HL-60/S4 treated with retinoic acid at 250 ng/mL for 4 days and 3 days (cell line): ENCODE data around the gene ACAN.

Source experiments
- in situ Hi-C: fragments of 300-500 bp; cut with MboI; formaldehyde crosslinking; loops from 2 replicates; pipeline ENCODE4 v1.7.0; 2022; ENCODE audit warnings: low sequenced_read_pairs

The ACAN gene

DNA sequence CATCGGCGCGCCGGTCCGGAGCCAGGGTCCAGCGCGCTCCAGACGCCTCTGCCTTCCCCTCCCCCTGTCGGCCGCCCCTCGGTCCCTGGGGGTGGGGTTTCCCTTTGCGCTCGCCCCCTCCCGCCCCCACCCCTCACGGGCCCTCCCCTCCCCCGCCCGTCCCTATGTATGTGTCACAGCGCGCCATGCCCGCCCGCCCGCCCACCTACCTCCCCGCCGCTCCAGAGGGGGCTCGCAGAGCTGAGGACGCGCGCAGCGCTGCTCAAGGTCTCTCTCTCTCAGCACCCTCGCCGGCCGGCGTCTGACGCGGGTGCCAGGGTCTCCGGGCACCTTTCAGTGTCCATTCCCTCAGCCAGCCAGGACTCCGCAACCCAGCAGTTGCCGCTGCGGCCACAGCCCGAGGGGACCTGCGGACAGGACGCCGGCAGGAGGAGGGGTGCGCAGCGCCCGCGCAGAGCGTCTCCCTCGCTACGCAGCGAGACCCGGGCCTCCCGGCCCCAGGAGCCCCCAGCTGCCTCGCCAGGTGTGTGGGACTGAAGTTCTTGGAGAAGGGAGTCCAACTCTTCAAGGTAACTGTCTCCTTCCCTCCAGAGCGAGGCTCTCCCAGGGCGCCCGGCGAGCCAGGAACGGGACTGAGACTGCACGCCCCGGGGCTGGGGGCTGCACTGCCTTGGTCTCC is at the start of gene ACAN:
ACAN (plus strand) TSS at position 196 of the 679 bp plus-strand sequence. CDS start 32,771 bp downstream, outside the sequence.
- in situ Hi-C loops, result no loop called here

GRCh38 chr15:88756521-88756920 is 46.7 kb upstream of the ACAN start:
- in situ Hi-C loops, result no loop called here

DNA sequence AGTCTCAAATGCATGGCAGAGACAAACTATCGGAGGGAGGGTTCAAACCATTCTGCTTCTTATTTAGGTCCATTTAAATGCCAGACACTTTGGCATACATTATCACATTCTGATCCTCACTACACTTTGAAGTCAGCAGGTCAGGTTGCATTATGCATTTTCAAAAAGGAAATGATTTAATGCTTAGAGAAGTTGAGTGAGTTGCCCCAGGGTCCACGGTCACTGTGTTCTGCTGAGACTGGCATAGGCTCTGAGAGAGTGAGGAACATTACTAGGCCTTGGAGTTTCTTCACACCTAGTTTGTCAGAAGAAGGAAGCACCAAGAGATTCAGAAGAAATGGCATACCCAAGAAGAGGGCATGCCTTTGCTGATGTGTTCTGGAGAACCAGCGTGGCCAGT is 46.3 kb upstream of the ACAN start:
- in situ Hi-C loops, result no loop called here

DNA sequence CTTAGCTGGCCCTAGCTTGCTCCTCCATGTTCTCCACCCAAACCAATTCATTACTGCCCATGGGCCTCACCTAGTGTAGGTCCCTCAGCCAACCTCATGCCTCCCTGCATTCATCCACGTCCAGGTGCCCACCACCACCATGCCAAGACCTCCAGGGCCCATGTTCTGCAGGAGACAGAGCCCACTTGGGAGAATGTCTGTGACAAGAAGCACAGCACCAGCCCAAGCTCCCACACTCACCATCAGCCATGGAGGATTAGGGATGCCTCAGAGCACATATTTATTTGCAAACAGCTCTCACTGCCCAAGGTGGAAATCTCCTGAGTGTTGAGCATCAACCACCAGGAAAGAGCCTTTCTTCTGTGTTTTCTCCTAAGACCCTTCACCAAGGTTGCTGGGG is 43.4 kb upstream of the ACAN start:
- in situ Hi-C loops, result no loop called here

GRCh38 chr15:88764448-88764847 is 38.8 kb upstream of the ACAN start:
- in situ Hi-C loops, result no loop called here

DNA sequence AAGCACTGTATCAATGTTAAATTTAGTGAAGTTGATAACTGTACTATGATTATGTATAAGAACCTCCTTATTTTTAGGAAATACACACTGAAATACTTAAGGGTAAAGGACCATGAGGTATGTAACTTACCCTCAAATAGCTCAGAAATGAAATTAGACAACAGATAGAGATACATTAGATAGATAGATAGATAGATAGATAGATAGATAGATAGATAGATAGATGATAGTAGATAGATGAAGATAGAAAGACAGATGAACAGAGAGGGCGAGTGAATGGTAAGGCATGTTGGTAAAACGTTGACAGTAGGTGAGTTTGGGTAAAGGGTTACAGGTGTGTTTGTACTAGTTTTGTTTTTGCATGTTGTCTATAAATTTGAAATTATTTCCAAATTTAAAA is 38.0 kb upstream of the ACAN start:
- in situ Hi-C loops, result no loop called here

GRCh38 chr15:88769161-88769971 is 33.9 kb upstream of the ACAN start:
- in situ Hi-C loops, result no loop called here

- in situ Hi-C loops, result no loop called here
Measured at GRCh38 chr15:88775776-88776175, 27.5 kb upstream of the ACAN start.

DNA sequence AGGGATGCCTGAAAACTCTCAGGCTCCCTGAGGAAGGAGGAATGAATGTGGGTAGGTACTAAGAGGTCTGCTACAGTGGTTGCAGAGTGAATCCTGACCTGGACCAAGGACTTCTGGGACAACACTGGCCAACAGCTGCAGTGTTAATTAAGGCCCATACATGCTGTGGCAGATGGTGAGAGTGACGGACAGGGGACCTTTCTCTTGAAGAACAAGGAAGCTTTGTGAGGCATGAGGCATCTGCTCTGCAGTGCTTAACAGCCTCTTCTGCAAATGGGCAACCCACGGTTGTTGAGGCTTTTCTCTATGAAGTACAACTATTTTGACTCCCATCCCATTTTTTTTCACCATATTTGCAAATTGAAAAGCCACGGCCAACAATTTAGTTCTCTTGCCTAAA is 26.6 kb upstream of the ACAN start:
- in situ Hi-C loops, result no loop called here

DNA sequence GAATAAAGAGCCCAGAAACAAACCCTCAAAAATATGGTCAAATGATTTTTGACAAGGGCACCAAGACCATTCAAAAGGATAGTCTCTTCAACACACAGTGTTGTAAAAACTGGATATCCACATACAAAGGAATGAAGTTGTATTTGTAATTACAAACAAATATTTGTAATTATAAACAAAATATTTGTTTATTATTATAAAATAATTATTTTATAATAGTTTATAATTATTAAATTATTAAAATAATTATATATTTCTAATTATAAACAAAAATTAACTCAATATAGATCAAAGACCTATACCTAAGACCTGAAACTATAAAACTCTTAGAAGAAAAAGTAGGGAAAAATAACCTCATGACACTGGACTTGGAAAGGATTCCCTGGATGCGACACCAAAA is 23.3 kb upstream of the ACAN start:
- in situ Hi-C loops, result no loop called here

DNA sequence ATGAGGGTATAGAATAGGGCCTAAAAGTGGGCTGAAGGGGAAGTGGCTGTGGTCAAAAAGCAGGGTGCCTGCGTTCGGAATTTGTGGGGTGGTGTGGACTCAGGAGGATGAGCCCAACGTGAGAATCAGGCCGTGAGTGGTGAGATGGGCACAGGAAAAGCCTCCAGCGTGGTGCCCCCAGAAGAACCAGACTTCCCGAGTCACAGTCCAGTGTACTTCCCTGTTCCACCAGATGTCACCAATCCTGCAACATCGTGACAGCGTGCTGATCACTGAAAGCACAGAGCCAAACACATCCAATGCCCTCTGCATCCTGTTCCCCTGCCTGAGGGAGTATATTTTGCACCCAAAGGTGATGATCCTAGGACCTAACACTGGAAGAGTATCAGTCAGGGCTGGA is 20.8 kb upstream of the ACAN start:
- in situ Hi-C loops, result no loop called here

GRCh38 chr15:88785217-88785616 is 18.0 kb upstream of the ACAN start:
- in situ Hi-C loops, result no loop called here

- in situ Hi-C loops, result no loop called here
Measured at GRCh38 chr15:88788036-88788435, 15.2 kb upstream of the ACAN start.

DNA sequence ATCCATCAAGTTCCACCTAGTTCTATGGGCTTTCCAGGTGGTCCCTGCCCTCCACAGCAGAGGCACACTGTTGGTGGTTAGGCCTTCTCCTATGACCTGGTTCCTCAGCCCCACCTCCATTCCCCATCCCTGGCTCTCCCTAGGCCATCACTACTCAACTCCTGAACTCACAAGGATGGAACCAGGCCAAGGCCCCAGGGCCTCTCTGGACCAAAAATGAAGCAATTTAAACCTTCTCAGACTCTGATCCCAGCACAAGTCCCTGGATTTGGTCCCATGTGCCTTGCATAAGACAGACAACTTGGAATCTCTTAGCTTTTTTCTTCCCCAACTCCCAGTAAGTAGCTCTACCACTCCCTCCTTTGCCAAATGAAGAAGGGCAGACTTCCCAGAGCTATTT is 14.4 kb upstream of the ACAN start:
- in situ Hi-C loops, result no loop called here

GRCh38 chr15:88790486-88790885 is 12.8 kb upstream of the ACAN start:
- in situ Hi-C loops, result no loop called here

DNA sequence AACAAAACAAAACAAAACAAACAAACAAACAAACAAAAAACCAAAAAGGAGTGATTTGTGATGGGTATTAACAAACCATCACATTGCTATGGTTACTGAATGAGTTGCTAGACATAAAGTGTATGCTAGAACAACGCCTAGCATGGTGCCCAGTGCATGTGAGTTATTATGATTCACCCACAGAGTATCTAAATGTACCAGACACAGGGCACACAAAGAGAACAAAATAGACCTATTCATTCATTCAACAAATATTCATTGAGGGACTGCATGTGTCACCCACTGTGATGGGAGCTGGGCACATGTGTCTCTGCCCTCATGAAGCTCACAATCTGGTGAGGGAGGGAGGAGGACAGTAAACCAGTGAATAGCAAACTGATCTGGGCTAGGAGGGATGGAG is 11.6 kb upstream of the ACAN start:
- in situ Hi-C loops, result no loop called here

- in situ Hi-C loops, result no loop called here
Measured at GRCh38 chr15:88792342-88793282, 10.6 kb upstream of the ACAN start.

DNA sequence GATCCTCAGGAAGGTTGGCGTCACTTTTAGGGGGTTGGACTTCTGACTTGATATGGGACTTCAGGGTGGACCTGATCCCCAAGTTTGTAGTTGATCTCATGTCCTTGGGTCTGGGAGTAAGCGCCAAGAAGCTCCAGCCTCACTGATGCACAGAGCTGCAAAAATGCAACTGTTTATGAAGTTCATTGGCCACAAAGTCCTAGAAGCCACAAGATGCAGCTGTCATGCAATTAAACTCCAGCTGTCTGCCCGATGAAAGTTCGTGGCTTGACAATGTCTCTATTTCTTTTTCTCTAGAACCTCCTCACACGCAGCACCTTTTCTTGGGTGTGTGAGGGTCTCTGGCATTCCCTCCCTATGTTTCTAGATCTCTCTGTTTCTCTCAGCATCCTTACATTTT is 9.2 kb upstream of the ACAN start:
- in situ Hi-C loops, result no loop called here

- in situ Hi-C loops, result no loop called here
Measured at GRCh38 chr15:88797663-88798339, 5.4 kb upstream of the ACAN start.

DNA sequence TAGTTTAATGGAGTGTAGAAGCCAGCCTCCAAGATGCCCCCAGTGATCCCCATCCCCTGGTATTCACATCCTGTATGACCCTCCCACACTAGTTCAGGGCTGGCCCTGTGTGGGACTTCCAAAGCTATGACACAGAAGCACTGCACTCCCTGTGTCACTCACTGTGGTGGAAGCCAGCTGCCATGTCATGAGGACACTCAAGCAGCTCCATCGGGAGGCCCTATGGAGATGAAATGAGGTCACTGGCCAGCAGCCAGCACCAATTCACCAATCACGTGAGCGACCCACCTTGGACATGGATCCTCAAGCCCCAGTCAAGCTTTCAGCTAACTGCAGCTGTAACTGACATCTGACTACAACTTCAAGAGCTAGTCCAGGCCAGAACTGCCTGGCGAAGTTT is 3.9 kb upstream of the ACAN start:
- in situ Hi-C loops, result no loop called here

DNA sequence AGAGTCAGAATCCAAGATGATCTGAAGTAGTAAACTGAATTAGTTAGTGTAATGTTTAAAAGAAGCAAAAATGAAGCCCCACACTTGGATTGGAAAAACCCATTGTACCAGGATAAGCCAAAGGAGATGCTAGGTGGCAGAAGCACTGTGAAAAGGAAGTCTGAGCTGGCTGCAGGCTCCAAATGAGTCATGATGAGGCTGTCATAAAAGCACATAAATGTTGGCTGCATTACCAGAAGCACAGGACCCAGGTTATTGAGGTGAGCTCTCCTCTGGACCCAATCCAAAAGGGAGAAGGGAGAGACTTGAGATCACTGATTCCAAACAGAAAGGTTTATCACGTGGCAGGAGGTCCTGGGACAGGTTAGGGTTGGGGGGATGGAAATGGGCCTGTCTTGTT is 3.2 kb upstream of the ACAN start:
- in situ Hi-C loops, result no loop called here
